ENCODE data around the gene ZNF33B. TPM values are rescaled to one million over a fixed set of nuclear protein-coding genes. Genes with fewer than 3 reads are reported as not detected.
"Not testable (repeated sequence)": the region's sequence is repeated elsewhere in the genome, so short reads cannot be mapped to it uniquely, and the experiment has no call there.

ZNF33B gene
- total RNA-seq, 1 donor from 2014 or later, result 22.6 TPM

DNA sequence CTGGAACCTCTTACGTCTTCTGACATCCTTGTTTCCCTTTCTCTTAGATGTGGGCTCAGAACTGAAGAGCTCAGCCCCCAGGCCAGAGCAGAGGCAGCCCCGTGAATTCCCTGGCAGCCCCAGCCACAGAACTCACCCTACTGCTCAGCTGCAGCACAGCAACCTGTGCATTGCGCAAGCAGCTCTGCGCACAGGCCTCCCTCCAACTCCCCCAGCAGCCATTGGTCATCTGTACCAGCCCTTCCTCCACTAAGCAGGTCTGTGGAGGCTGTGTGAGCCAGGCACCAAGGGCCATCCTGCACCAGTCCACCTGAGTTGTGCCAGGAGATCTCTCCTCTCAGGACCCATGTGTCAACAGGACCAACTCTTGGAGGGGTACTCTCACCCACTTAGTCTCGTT, 54.5 kb downstream of the ZNF33B start:
- H3K4me3 ChIP-seq (ENCODE audit: low read depth, low read length), result no peak overlapping the region
- TF ChIP-seq, protein P1, sequence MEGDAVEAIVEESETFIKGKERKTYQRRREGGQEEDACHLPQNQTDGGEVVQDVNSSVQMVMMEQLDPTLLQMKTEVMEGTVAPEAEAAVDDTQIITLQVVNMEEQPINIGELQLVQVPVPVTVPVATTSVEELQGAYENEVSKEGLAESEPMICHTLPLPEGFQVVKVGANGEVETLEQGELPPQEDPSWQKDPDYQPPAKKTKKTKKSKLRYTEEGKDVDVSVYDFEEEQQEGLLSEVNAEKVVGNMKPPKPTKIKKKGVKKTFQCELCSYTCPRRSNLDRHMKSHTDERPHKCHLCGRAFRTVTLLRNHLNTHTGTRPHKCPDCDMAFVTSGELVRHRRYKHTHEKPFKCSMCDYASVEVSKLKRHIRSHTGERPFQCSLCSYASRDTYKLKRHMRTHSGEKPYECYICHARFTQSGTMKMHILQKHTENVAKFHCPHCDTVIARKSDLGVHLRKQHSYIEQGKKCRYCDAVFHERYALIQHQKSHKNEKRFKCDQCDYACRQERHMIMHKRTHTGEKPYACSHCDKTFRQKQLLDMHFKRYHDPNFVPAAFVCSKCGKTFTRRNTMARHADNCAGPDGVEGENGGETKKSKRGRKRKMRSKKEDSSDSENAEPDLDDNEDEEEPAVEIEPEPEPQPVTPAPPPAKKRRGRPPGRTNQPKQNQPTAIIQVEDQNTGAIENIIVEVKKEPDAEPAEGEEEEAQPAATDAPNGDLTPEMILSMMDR (IDR thresholded peaks at IDR 0.05; ENCODE audit: insufficient read depth, low read length, severe bottlenecking), result no peak
- H3K36me3 ChIP-seq (ENCODE audit: control insufficient read depth, insufficient read depth, low read length), result peaks cover 3% of the 10 kb centered on the region
- FAIRE-seq, result no peak
- DNase-seq (ENCODE audit: low read depth), result no peak
- H3K27me3 ChIP-seq (ENCODE audit: control insufficient read depth, insufficient read depth, low read length), result no peaks in the 10 kb centered on the region

DNA sequence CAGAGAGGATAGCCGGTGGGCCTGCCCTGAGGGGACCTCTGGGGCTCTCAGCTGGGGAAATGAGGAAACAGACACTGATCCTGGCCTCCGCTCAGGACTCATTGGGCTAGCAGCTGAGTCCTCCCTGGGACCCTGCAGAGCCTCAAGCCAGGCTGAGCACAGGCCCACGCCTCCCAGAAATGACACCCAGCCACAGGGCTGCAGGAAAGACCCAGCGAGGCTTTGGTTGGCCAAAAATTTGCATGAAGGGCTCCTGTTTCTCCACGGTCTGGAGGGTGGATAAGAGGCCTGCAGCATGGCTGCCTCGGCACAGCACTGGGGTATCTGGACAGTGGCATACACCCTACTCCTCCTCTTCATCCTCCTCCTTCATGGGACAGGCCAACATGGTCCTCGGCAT, 60.4 kb downstream of the ZNF33B start:
- DNase-seq (ENCODE audit: low read depth) (no peak), FAIRE-seq (no peak)
- TF ChIP-seq, protein P1 (IDR thresholded peaks at IDR 0.05; ENCODE audit: insufficient read depth, low read length, severe bottlenecking), result no peak

DNA sequence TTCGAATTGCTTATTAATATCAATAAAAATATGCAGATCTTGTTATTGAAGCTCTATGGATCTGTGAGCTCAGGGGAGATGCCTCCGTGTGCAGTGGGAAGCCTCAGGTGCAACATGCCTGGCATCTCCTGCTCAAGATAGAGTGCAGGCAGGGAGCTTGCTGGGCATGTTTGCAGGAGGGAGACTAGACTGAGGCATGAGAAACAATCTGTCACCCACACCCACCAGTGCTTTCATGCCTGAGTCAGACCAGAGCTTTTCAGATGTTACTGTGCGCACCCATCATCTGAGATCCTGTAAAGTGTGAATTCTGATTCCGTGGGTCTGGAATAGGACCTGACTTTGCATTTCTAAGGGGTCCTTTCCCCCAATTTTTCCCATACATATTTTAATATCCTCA, 62.0 kb downstream of the ZNF33B start:
- TF ChIP-seq, protein P1 (IDR thresholded peaks at IDR 0.05; ENCODE audit: insufficient read depth, low read length, severe bottlenecking), result no peak
- Histone ChIP-seq H3K27me3 (ENCODE audit: control insufficient read depth, insufficient read depth, low read length) (no peaks in the 10 kb centered on the region), H3K36me3 (ENCODE audit: control insufficient read depth, insufficient read depth, low read length) (no peaks in the 10 kb centered on the region), H3K4me3 (ENCODE audit: low read depth, low read length) (no peak overlapping the region)
- DNase-seq (ENCODE audit: low read depth) (no peak), FAIRE-seq (no peak)

More for the DNA sequence above, 60.4 kb downstream of the ZNF33B start:
- Histone ChIP-seq H3K27me3 (ENCODE audit: control insufficient read depth, insufficient read depth, low read length) (no peaks in the 10 kb centered on the region), H3K4me3 (ENCODE audit: low read depth, low read length) (no peak overlapping the region), H3K36me3 (ENCODE audit: control insufficient read depth, insufficient read depth, low read length) (no peaks in the 10 kb centered on the region)

DNA sequence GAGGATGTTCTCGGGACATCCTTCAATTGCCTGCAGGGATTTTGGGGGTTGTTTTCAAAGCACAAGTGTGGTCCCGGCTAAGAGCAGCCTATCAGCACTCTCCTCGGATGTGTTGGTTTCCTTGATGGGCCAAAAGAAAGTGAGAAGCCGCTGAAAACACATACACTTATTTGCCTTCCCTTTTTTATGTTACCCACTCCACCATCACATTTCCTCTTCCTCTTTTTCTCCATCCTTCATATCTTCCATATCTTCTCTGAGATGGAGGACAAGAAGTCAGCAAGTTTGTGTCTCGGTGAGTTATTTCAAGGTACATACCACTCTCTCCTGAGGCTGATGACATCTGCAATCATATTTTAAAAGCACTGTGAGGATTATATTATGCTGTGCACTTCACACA, 64.0 kb downstream of the ZNF33B start:
- Histone ChIP-seq H3K27me3 (ENCODE audit: control insufficient read depth, insufficient read depth, low read length) (no peaks in the 10 kb centered on the region), H3K36me3 (ENCODE audit: control insufficient read depth, insufficient read depth, low read length) (no peaks in the 10 kb centered on the region), H3K4me3 (ENCODE audit: low read depth, low read length) (no peak overlapping the region)
- DNase-seq (ENCODE audit: low read depth) (no peak), FAIRE-seq (no peak)
- TF ChIP-seq, protein P1 (IDR thresholded peaks at IDR 0.05; ENCODE audit: insufficient read depth, low read length, severe bottlenecking), result no peak

DNA sequence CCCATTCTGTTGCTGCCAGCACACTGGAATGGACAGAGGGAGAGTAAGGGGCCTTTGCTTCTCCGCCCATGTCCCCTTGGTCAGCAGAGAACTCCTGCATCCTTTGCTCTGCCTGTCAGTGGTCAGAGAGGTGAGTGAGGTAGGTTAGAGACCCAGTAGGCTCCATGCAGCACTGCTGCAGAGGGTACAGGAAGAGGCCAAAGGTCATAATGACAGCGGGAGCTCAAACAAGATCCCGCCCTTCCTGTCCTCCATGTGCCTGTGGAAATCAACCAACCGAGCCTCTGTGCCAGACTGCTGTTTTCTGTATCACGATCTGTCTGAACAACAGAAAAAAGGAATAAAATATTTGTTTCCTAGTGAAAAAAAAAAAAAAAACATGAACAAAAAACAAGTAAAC, 81.4 kb downstream of the ZNF33B start:
- no peaks in the 10 kb centered on the region for H3K27me3 ChIP-seq (ENCODE audit: control insufficient read depth, insufficient read depth, low read length)
- TF ChIP-seq, protein P1 (IDR thresholded peaks at IDR 0.05; ENCODE audit: insufficient read depth, low read length, severe bottlenecking), result no peak
- no peaks in the 10 kb centered on the region for H3K36me3 ChIP-seq (ENCODE audit: control insufficient read depth, insufficient read depth, low read length)
- no peak overlapping the region for H3K4me3 ChIP-seq (ENCODE audit: low read depth, low read length)
- FAIRE-seq (no peak), DNase-seq (ENCODE audit: low read depth) (no peak)

DNA sequence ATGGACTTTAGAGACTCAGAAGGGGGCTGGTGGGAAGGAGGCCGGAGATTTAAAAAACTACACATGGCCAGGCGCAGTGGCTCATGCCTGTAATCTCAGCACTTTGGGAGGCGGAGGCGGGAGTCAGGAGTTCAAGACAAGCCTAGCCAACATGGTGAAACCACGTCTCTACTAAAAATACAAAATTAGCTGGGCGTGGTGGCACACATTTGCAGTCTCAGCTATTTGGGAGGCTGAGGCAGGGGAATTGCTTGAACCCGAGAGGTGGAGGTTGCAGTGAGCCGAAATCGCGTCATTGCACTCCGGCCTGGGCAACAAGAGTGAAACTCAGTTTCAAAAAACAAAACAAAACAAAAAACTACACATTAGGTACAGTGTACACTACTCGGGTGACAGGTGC, 84.8 kb downstream of the ZNF33B start:
- H3K27me3 ChIP-seq (ENCODE audit: control insufficient read depth, insufficient read depth, low read length); H3K36me3 ChIP-seq (ENCODE audit: control insufficient read depth, insufficient read depth, low read length); H3K4me3 ChIP-seq (ENCODE audit: low read depth, low read length); DNase-seq (ENCODE audit: low read depth); FAIRE-seq: not testable (repeated sequence)
